SKM-1 (cell line): ENCODE results near the gene ZFX.

Experiments
- DNase-seq: peaks from one replicate; lab custom pipeline; 2025; ENCODE audit not compliant: unreplicated experiment; lab: John Stamatoyannopoulos, UW

Gene ZFX

DNA sequence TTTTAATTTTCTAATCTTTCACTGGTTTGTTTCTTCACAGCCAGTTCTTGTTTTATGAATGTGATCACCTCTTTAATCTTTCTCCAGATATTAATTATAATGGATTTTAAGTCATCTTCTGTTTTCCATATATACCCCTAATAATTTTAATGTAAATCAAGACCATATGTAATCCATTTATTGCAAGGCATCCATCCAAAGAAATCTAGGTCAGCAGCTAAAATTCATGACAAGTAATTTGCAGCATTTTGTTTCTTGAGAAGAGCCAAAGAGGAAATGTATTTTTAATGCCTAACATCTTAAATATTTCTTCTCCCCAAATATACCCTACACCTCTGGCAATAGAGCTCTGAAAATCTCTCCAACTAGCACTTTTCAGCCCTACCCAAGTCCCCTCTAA lies 83.3 kb downstream of the ZFX start:
- no peak for DNase-seq

- no peak for DNase-seq
Observed at GRCh38 chrX:24235084-24235710, 85.7 kb downstream of the ZFX start.

GRCh38 chrX:24241822-24242648 lies 92.5 kb downstream of the ZFX start:
- DNase-seq, result no peak

DNA sequence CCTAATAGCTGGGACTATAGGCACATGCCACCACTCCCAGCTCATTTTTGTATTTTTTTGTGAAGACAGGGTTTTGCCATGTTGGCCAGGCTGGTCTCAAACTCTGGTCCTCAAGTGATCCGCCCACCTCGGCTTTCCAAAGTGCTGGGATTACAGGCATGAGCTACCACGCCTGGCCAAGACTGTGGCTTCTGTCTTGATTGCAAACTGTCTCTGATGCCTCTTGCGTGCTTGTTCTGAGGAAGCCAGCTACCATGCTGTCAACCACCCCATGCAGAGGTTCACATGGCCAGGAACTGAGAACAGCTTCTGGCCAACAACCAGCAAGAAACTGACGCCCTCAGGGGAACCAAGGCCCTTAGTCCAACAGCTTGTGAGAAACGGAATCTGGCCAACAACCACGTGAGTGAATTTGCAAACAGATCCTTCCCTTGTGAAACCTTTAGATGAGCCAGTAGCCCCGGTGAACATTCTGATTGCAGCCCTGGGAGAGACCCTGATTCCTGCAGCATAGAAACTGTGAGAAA lies 93.2 kb downstream of the ZFX start:
- no peak for DNase-seq

- no peak for DNase-seq
Observed at GRCh38 chrX:24243188-24243587, 93.7 kb downstream of the ZFX start.

DNA sequence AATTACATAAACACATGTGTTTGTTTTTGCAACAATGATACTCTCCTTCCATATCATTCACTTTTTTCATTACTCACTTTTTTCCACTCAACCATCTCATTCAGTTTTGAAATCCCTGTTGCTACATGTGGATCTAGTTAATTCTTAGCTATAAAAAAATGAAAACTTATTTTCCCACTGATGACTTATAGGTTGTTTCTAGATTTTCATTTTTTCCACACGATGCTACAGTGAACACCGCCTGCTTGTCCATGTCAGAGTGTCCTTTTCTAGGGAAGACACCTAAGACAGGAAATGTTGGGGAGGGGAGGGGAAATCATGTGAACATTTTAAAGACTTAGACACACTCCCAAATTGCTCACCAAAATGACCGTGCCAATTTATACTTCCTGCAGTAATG lies 94.2 kb downstream of the ZFX start:
- no peak for DNase-seq

GRCh38 chrX:24245202-24245601 lies 95.7 kb downstream of the ZFX start:
- no peak for DNase-seq

DNA sequence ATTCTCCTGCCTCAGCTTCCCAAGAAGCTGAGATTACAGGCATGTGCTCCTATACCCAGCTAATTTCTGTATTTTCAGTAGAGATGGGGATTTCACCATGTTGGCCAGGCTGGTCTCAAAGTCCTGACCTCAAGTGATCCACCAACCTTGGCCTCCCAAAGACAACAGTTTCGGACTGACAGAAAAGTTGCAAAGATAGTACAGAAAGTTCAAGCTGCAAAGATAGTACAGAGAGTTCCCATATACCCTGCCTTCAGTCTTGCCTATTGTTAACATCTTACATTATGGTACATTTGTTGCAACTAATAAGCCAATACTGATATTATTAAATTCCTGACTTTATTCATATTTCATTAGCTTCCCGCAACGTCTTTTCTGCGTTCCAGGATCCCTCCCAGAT lies 98.5 kb downstream of the ZFX start:
- no peak for DNase-seq

GRCh38 chrX:24253030-24253429 lies 103.5 kb downstream of the ZFX start:
- DNase-seq, result no peak

GRCh38 chrX:24253469-24253868 lies 103.9 kb downstream of the ZFX start:
- DNase-seq, result no peak

DNA sequence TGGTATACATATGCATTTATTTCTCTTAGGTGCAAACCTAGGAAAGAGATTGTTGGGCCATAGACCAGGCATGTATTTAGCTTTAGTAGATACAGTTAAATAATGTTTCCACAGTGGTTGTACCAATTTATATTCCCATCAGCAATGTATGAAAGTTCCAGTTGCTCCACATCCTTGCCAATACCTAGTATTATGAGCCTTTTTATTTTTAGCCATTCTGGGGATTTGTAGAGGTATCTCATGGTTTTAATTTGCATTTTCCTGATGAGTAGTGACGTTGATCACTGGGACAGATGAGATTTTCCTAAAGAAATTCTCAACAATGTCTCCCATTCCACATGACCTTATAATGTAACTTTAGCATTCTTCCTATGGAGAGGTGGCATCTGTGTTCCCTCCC lies 107.5 kb downstream of the ZFX start:
- DNase-seq, result no peak

DNA sequence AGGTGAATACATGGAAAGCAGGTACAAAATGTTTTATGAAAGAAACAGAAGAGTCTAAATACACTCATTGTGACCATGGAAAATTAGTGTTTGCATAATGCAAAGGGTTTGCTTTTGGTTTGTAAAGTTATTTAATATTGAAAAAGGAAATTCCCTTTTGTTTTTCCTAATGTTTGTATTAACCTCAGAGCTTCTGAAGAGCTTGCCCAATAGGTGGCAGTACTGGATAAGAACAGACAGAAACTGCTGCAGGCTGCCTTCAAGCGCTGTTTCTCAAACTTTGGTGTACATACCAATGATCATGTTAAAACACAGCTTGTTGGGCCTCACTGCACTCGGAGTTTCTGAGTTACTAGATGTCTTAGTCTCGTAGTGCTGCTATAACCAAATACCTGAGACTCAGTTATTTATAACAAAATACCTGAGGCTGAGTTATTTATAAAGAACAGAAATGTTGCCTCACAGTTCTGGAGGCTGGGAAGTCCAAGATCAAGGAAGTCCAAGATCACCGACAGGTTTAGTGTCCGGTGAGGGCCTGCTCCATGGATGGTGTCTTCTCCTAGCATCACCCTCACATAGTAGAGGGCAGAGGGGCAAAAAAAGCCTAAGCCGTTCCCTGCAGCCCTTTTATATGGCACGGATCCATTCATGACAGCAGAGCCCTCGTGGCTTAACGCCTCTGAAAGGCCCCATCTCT lies 110.2 kb downstream of the ZFX start:
- DNase-seq, result no peak

DNA sequence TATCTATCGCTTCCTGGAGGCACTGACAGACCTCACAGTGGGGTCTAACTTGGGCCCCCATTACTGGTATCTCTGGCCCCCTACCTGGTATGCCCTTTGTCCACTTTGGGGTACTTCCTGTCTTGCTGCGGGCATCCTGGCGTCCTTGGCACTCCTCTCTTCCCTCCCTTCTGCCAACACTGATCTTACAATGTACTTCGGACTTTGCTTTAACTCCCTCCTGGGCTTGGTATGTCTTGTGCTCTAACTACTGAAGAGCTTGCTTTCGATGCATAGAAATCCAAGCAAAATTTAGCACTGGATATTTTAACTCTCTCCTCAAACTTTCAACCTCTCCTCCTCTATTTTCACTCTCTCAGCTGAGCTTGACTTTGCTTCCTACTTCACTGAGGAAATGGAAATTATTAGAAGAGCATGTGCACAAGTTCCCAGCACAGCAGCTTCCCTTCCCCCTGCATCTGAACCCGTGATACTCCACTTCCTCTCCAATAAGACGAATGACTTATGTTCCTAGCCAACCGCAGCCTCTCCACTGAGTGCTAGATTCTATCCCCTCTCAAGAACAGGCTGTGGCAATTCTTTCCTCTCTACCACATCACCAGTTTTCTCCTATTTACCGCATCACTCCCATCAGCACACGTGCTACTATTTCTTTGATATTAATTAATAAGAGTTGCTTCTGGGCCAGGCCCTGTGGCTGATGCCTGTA lies 111.5 kb downstream of the ZFX start:
- DNase-seq, result peak; percentile 68

DNA sequence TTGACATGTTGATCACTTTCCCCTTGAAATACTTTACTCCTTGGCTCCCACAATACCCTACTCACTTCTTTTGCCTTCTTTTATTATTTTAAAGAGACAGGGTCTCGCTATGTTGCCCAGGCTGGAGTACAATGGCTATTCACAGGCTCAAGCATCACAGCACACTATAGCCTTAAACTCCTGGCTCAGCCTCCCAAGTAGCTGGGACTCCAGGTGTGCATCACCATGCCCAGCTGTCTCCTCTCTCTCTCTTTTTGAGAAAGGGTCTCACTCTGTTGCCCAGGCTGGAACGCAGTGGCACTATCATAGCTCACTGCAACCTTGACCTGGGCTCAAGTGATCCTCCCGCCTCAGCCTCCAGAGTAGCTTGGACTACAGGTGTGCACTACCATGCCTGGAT lies 112.8 kb downstream of the ZFX start:
- no peak for DNase-seq

DNA sequence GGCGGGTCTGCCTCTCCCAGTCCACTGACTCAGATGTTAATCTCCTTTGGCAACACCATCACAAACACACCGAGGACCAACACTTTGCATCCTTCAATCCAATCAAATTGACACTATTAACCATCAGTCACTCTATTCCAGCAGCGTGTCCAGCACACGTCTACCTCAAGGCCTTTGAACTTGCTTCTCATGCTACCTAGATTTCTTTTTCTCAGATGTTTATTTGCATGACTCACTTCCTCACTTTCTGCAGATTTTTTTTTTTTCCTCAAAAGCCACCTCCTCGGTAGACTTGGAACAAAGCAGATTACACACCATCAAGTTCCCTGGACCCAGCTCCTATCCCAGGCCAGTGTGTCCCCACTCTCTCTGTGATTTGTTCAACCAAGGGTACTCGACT lies 114.9 kb downstream of the ZFX start:
- no peak for DNase-seq
